Inflammatory macrophage (primary cell): ENCODE results near the gene COG3.
A peak's percentile ranks its signal among the peaks of the same experiment; 100 is the strongest.

Experiments
- DNase-seq, 2 donors: peaks; one replicate each; pipeline ENCODE4 v3.0.0-alpha.2; 2020 to 2022

Gene COG3

DNA sequence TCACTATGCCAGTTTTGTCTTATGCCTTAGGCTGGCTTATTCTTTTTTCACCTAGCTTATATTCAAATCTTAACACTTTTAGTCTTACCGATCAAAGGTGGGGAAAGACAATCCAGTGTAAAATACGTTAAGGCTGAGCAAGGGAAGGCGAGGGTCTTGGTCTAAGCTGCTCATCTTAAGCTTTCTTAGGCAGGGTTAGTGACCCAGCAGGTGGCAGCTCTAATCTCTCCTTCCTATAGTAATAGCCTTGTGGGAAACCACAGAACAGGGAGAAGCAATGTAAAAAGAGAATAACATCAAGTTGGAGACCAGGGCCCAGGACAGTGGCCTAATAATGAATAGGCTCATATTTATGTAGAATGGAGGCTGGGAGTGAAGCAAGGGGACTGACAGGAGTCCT is 45.9 kb downstream of the COG3 start:
- no peak for DNase-seq

GRCh38 chr13:45511310-45512097 is 46.8 kb downstream of the COG3 start:
- DNase-seq, result peak; percentile 57 to 65

- no peak for DNase-seq
These were observed 47.4 kb downstream of the COG3 start for GRCh38 chr13:45512098-45512496.

- DNase-seq, result no peak
These were observed 52.0 kb downstream of the COG3 start for GRCh38 chr13:45516757-45517156.

DNA sequence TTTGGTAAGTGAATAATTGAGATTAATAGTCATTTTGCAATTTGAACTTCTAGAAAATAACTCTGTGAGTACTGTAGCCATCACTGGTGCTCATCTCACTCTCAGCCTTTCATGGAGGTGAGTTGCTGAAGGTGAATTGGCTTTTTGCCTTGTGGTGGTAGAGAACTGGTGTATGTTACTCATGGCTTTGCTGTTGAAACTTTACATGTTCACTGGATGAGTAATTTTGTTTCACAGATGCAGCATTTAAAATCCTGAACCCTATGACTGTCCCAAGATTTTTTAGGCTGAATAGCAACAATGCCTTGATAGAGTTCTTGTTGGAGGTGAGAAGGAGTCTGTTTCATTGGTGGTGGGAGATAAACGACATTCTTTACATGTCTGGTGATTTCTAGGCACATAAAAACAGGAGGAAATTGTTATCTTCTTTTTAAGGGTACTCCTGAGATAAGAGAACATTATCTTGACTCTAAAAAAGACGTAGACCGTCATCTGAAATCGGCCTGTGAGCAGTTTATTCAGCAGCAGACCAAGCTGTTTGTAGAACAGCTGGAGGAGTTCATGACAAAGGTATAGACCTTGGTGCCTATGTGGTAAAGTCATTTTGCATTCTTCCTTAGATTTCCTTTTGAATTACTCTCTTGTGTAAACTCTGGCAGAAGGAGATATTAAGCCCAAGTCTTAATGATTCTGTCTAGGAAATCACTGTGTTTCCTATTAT is 53.9 kb downstream of the COG3 start:
- DNase-seq, result no peak

DNA sequence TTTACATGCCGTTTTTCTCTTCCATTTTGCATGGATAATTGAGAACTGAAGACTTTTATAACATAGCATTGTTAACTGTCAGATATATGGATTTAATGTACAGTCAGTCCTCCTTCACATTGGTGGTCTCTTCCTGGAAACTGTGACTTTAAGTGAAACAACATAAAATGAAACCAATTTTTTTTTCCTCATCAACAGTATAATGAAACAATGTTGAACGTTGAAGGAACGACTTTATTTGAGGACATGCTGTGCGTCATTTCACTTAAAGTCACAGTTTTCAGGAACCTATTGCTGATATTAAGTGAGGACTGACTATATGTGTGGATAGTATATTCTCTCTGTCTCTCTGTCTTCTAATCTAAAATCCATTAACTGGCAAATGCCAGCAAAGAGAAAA is 54.8 kb downstream of the COG3 start:
- peak; percentile 30 to 65 for DNase-seq

GRCh38 chr13:45521297-45521696 is 56.6 kb downstream of the COG3 start:
- peak; percentile 90 for DNase-seq

DNA sequence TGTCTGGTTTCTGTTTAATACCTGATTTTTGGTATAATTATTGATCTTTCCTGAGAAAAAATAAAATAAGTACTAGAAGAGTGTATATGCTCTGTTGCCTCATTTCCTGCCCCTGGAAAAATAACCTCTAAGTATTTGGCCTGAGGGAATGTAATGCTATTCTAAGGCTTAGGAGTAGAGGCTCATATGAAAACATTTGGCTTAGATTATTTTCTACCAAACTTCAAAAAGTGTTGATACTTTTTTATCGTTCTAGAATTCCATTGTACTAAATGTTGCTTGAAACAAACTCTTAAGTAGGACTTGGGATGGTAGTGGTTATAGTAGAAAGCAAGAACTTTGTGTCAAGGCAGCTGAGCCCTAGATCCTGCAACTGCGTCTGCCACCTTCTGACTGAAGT is 57.8 kb downstream of the COG3 start:
- no peak for DNase-seq

GRCh38 chr13:45527699-45528462 is 63.1 kb downstream of the COG3 start:
- DNase-seq, result no peak

DNA sequence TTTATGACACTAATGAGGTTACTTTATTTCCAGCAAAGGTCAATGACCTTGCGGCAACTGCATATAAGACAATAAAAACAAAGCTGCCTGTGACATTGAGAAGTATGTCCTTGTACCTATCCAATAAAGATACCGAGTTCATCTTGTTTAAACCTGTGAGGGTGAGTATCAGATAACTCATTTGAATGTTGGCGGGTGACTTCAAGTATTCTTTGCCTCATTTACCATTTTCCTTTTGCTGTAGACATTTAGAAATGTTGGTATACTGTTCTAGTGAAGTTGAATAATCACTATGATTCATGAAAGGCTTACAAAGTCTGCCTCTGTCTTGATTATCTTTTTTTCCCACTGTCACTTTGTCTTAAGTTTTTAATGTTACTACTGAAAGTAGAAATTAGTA is 65.0 kb downstream of the COG3 start:
- DNase-seq, result no peak

DNA sequence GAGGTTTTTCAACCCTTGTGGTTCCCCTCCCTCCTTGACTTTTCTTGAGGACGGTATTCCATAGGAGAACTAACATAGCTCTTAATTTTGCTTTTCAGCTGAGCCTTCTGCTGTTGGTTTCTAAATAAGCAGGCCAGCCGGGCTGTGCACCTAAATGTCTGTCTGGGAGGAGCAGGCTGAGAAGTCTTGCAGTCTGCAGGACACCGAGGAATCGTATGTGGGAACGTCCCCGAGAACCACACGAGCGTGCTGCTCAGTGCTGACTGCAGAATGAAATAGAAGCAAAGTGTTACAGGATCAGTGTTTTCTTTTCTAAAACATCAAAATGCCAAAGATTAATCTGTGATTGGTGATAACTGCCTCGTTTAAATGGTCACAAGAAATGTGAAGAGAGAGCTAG is 69.9 kb downstream of the COG3 start:
- DNase-seq, result no peak

DNA sequence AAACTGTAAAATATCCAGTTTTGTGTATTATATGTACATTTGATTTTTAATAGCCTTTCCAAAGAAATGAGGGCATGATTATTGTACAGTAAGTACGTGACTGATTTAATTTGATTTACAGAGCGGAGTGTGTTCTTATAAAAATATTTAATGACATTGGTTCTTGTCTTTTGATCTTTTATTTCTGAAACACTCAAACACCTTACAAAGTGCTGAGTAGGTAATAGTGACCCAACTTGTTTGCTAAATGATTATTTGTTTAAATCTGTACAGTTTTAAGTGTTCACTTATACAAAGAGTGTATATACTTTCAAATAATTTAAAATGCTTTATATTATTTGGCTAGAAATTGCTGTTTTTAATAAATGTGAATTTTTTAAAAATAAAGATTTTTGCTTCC is 71.5 kb downstream of the COG3 start:
- no peak for DNase-seq

- no peak for DNase-seq
These were observed 72.8 kb downstream of the COG3 start for GRCh38 chr13:45537516-45537915.

DNA sequence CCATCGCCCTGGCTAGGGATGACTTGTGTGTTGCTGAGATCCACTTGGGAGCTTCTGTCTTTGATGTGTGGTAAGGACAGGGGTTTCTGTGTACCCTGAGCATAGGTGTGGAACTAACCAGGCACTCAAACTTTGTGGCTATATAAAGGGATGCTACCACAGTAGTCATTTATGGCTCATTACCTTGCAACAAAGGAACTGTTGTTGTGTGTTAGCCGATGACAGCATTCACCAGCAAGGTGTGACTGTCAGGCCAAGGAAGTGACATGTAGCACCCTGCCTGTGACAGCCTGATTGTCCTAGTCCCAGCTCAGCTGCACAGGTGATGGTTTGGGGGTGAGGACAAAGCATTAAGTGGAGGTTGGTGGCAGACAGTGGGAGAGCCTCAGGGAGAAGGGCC is 73.6 kb downstream of the COG3 start:
- DNase-seq, result no peak

DNA sequence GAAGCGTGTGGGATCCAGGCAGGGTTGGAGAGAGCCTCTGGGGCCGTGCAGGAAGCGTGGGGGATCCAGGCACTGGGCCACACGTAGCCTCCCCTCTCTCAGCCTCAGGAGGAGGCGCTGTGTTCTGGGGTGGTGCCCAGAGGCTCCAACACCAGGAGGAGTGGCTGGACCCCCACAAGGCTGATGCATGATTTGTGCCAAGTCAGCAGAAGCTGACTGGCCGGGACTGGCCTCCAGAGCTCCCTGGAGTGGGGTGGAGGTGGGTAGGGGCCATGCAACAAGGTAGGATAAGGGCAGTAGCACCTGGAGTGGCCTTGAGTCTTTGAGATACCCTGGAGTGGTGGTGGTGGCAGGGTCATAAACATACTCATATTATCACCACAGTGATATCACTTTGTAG is 75.5 kb downstream of the COG3 start:
- no peak for DNase-seq

GRCh38 chr13:45540864-45541263 is 76.1 kb downstream of the COG3 start:
- no peak for DNase-seq

DNA sequence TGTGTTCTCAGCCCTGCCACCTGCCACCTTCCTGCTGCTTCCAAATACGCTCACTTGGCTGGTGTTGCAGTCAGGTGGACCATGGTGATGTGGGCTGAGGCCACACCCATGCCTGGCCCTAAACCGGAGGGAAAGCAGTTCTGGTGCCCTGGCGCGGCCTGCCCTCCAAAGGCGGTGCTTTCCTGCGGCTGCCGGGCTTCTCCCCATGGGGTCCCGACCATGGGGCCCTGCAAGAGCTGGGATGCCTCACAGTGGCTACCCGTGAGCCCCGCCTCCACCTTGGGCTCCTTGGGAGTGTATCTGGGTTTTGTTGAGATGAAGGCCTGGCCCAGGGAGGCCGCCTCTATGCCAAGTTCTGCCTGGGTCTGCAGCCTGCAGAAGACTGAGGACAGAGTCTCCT is 77.1 kb downstream of the COG3 start:
- DNase-seq, result no peak

GRCh38 chr13:45542391-45542790 is 77.7 kb downstream of the COG3 start:
- DNase-seq, result no peak

DNA sequence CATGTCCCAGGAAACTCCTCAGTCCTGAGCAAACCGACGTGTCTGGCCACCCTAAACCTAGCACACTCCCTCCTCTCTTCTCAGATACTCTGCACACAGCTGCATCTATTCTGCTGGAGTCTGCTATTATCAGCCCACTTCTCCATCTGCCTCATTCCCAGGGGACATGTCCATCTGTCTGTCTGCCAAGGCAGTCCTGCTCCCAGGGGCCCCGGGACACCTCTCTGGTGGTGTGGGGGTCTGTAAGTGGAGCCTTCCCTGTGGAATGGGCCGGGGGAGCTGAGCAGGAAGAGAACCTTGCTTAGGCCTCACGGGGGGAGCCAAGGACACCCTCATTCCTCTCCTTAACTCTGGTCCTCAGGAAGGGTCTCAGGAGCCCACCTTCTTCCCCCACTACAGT is 78.1 kb downstream of the COG3 start:
- no peak for DNase-seq

GRCh38 chr13:45544520-45544919 is 79.8 kb downstream of the COG3 start:
- no peak for DNase-seq

GRCh38 chr13:45545686-45546409 is 81.1 kb downstream of the COG3 start:
- peak; percentile 16 to 63 for DNase-seq

DNA sequence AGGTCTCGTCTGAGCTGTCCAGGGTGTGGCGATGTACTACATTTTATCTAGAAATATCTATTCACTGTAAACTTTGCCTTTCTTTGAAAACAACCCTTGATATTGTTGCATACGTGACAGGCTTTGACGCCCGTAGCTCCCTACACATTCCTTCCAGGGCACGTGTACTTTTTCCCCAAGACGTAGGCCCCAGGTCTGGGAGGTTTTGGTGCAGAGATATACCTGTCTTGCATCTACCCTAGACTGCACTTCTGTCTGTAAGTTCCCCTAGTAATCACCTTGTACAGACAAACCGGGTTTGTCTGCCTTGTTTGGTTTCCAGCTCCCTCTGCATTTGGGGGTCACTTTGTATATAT is 81.6 kb downstream of the COG3 start:
- no peak for DNase-seq

DNA sequence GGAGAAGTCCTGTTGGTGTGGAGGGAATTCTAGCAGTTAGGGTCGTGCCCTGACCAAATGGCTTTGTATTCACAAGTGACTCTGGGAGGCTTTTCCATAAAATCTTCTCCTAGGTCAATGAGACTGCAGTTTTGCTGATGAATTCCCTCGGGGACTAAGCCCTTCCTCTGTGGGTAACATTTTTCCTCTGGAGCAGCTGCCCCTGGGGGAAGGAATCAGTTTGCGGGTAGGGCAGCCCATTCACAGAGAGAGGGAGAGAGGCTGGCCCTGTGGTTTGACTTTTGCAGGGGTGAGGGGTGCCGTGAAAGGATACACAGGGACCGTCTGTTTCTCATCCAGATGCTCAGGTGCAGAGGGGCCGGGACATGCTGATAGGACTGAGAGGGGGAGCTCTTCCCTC is 83.5 kb downstream of the COG3 start:
- no peak for DNase-seq
